ENCODE results near the gene TAS2R13. TPM values are rescaled to one million over a fixed set of nuclear protein-coding genes. Genes with fewer than 3 reads are reported as not detected.

The TAS2R13 gene
- total RNA-seq, 2 donors from 2014 or later = 3.1 to 7.3 TPM

GRCh38 chr12:10928746-10929286 is 19.5 kb upstream of the TAS2R13 start, which contains the start of gene PRH2:
PRH2 (plus strand) TSS chr12:10929236; CDS start chr12:10929274, 38 bp downstream.
- Histone ChIP-seq H3K4me1 (ENCODE audit: control insufficient read depth in 1 of 2, low read depth in 2 of 2) (no peaks in the 10 kb centered on the region), H3K27me3 (replicated peaks; ENCODE audit: insufficient read depth) (no peaks in the 10 kb centered on the region), H3K27ac (no peak within 1 kb of the TSS), H3K9me3 (no peaks in the 10 kb centered on the region), H3K36me3 (no peaks in the 10 kb centered on the region), H3K4me3 (no peak within 1 kb of the TSS)
- no peak for ATAC-seq (ENCODE audit: insufficient number of reproducible peaks, low FRiP score, low read depth)
- DNase-seq (ENCODE audit: low spot score) = no peak
- no peak for TF ChIP-seq CTCF (IDR thresholded peaks at IDR 0.05)

GRCh38 chr12:10926269-10926668 is 16.9 kb upstream of the TAS2R13 start:
- Histone ChIP-seq H3K9me3 (no peaks in the 10 kb centered on the region), H3K4me3 (no peak overlapping the region), H3K27ac (no peak overlapping the region), H3K27me3 (replicated peaks; ENCODE audit: insufficient read depth) (no peaks in the 10 kb centered on the region), H3K4me1 (ENCODE audit: control insufficient read depth in 1 of 2, low read depth in 2 of 2) (no peaks in the 10 kb centered on the region), H3K36me3 (no peaks in the 10 kb centered on the region)
- no peak for TF ChIP-seq CTCF (IDR thresholded peaks at IDR 0.05)
- ATAC-seq (ENCODE audit: insufficient number of reproducible peaks, low FRiP score, low read depth) (no peak), DNase-seq (ENCODE audit: low spot score) (no peak)

DNA sequence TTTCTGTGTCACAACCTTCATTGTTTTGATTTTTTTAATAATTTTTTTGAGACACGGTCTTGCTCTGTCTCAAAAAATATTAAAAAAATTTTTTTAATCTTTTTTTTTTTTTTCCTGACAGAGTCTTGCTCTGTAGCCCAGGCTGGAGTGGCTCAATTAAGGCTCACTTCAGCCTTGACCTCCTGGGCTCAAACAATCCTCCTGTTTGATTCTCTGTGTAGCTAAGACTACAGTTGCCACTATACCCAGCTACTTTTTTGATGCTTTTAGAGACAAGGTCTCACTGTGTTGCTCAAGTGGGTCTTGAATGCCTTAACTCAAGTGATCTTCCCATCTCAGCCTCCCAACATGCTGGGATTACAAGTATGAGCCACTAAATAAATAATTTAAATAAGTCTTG is 10.4 kb upstream of the TAS2R13 start:
- no peak for DNase-seq (ENCODE audit: low spot score)
- Histone ChIP-seq H3K9me3 (no peaks in the 10 kb centered on the region), H3K27ac (no peak overlapping the region), H3K4me1 (ENCODE audit: control insufficient read depth in 1 of 2, low read depth in 2 of 2) (no peaks in the 10 kb centered on the region), H3K36me3 (no peaks in the 10 kb centered on the region), H3K4me3 (no peak overlapping the region), H3K27me3 (replicated peaks; ENCODE audit: insufficient read depth) (no peaks in the 10 kb centered on the region)
- no peak for ATAC-seq (ENCODE audit: insufficient number of reproducible peaks, low FRiP score, low read depth)
- TF ChIP-seq CTCF (IDR thresholded peaks at IDR 0.05) = no peak

DNA sequence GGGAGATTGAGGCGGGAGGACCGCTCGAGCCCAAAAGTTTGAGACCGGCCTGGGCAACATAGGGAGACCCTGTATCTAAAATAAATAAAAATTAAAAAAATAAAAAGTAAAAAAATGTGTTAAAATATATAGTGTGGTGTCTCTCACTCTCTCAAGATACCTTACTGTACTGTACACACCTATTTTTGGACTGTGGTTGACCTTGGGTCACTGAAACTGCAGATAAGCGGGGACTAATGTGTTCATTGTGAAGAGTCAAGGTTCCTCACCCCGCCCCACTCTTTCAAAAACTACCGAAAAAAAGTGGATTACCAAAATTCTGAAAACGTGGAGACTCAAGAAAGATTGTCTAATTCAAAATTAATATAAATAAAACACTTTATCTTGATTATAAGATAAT is 1.0 kb upstream of the TAS2R13 start:
- Histone ChIP-seq H3K4me3 (no peak overlapping the region), H3K36me3 (no peaks in the 10 kb centered on the region), H3K4me1 (ENCODE audit: control insufficient read depth in 1 of 2, low read depth in 2 of 2) (no peaks in the 10 kb centered on the region), H3K9me3 (no peaks in the 10 kb centered on the region), H3K27ac (no peak overlapping the region), H3K27me3 (replicated peaks; ENCODE audit: insufficient read depth) (no peaks in the 10 kb centered on the region)
- ATAC-seq (ENCODE audit: insufficient number of reproducible peaks, low FRiP score, low read depth) (no peak), DNase-seq (ENCODE audit: low spot score) (no peak)
- no peak for TF ChIP-seq CTCF (IDR thresholded peaks at IDR 0.05)

DNA sequence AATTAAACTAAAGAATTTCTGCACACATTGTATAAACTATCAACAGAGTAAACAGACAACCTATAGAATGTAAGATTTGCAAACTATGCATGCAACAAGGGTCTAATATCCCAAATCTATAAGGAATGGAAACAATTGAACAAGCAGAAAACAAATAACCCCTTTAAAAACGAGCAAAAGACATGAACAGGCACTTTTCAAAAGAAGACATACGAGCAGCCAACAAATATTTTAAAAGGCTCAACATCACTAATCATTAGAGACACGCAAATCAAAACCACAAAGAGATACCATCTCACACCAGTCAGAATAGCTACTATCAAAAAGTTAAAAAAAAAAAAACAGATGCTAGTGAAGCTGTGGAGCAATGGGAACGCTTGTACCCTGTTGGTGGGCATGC is 4.7 kb downstream of the TAS2R13 start:
- no peaks in the 10 kb centered on the region for H3K4me1 ChIP-seq (ENCODE audit: control insufficient read depth in 1 of 2, low read depth in 2 of 2)
- H3K27ac ChIP-seq = no peak overlapping the region
- peaks cover 21% of the 10 kb centered on the region for H3K9me3 ChIP-seq
- H3K36me3 ChIP-seq = no peaks in the 10 kb centered on the region
- ATAC-seq (ENCODE audit: insufficient number of reproducible peaks, low FRiP score, low read depth) = no peak
- H3K27me3 ChIP-seq (replicated peaks; ENCODE audit: insufficient read depth) = no peaks in the 10 kb centered on the region
- DNase-seq (ENCODE audit: low spot score) = no peak
- TF ChIP-seq CTCF (IDR thresholded peaks at IDR 0.05) = no peak
- no peak overlapping the region for H3K4me3 ChIP-seq
